ENCODE measurements around the gene DCAF8L2. TPM values are rescaled to one million over a fixed set of nuclear protein-coding genes. Genes with fewer than 3 reads are reported as not detected.

DCAF8L2 gene
- total and polyA plus RNA-seq, 2 donors = not detected

DNA sequence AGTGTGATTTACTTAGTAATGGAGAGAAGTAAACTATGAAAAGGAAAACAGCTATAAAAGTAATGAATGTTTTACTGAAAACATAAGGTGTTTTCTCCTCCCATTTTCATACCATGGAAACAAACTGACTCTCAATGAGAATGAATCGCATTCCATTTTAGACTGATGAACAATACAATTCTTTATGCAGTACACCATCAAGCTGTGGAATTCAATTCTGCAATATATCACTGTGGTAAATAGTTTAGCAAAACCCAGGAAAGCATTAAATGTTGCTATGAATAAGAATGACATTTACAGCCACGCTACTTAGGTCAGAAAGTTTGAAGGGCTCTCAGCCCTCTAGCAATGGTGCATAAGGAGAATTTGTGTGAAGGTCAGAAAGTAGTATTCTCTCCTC lies 7.4 kb downstream of the DCAF8L2 start:
- no peak for DNase-seq (ENCODE audit: low read depth in 6 of 9, low spot score in 9 of 9)
- no peak overlapping the region for H3K4me3 ChIP-seq (ENCODE audit: low read length in 2 of 2)
- H3K27ac ChIP-seq (ENCODE audit: low read depth in 1 of 2, low read length in 1 of 2) = no peak overlapping the region
- no peaks in the 10 kb centered on the region for H3K4me1 ChIP-seq (ENCODE audit: control insufficient read depth in 2 of 2, insufficient read depth in 2 of 2, low read length in 2 of 2)
- no peaks in the 10 kb centered on the region for H3K9me3 ChIP-seq (ENCODE audit: control insufficient read depth in 2 of 2, insufficient read depth in 1 of 2, low read length in 1 of 2)
- no peaks in the 10 kb centered on the region for H3K36me3 ChIP-seq (ENCODE audit: control insufficient read depth in 2 of 2, insufficient read depth in 2 of 2, low read length in 1 of 2)
- 74% methylated on average over 2 of the region's 2 CpGs for WGBS
- H3K27me3 ChIP-seq (ENCODE audit: control insufficient read depth in 2 of 2, insufficient read depth in 1 of 2, low read length in 1 of 2) = no peaks in the 10 kb centered on the region

- Histone ChIP-seq H3K36me3 (ENCODE audit: control insufficient read depth in 2 of 2, insufficient read depth in 2 of 2, low read length in 1 of 2) (no peaks in the 10 kb centered on the region), H3K27ac (ENCODE audit: low read depth in 1 of 2, low read length in 1 of 2) (no peak overlapping the region), H3K27me3 (ENCODE audit: control insufficient read depth in 2 of 2, insufficient read depth in 1 of 2, low read length in 1 of 2) (no peaks in the 10 kb centered on the region), H3K4me3 (ENCODE audit: low read length in 2 of 2) (no peak overlapping the region), H3K9me3 (ENCODE audit: control insufficient read depth in 2 of 2, insufficient read depth in 1 of 2, low read length in 1 of 2) (no peaks in the 10 kb centered on the region), H3K4me1 (ENCODE audit: control insufficient read depth in 2 of 2, insufficient read depth in 2 of 2, low read length in 2 of 2) (no peaks in the 10 kb centered on the region)
- 50% methylated on average over 9 of the region's 9 CpGs for WGBS
- DNase-seq (ENCODE audit: low read depth in 6 of 9, low spot score in 9 of 9) = no peak
Observed at GRCh38 chrX:27598312-27598711, 8.2 kb downstream of the DCAF8L2 start.

GRCh38 chrX:27599928-27600327 lies 9.8 kb downstream of the DCAF8L2 start:
- Histone ChIP-seq H3K4me3 (ENCODE audit: low read length in 2 of 2) (no peak overlapping the region), H3K27me3 (ENCODE audit: control insufficient read depth in 2 of 2, insufficient read depth in 1 of 2, low read length in 1 of 2) (no peaks in the 10 kb centered on the region), H3K4me1 (ENCODE audit: control insufficient read depth in 2 of 2, insufficient read depth in 2 of 2, low read length in 2 of 2) (no peaks in the 10 kb centered on the region), H3K9me3 (ENCODE audit: control insufficient read depth in 2 of 2, insufficient read depth in 1 of 2, low read length in 1 of 2) (no peaks in the 10 kb centered on the region), H3K36me3 (ENCODE audit: control insufficient read depth in 2 of 2, insufficient read depth in 2 of 2, low read length in 1 of 2) (no peaks in the 10 kb centered on the region), H3K27ac (ENCODE audit: low read depth in 1 of 2, low read length in 1 of 2) (no peak overlapping the region)
- DNase-seq (ENCODE audit: low read depth in 6 of 9, low spot score in 9 of 9) = no peak
- 84% methylated on average over 4 of the region's 4 CpGs for WGBS

- H3K4me1 ChIP-seq (ENCODE audit: control insufficient read depth in 2 of 2, insufficient read depth in 2 of 2, low read length in 2 of 2) = no peaks in the 10 kb centered on the region
- no peak overlapping the region for H3K4me3 ChIP-seq (ENCODE audit: low read length in 2 of 2)
- H3K27me3 ChIP-seq (ENCODE audit: control insufficient read depth in 2 of 2, insufficient read depth in 1 of 2, low read length in 1 of 2) = no peaks in the 10 kb centered on the region
- no peaks in the 10 kb centered on the region for H3K9me3 ChIP-seq (ENCODE audit: control insufficient read depth in 2 of 2, insufficient read depth in 1 of 2, low read length in 1 of 2)
- no peak for DNase-seq (ENCODE audit: low read depth in 6 of 9, low spot score in 9 of 9)
- H3K36me3 ChIP-seq (ENCODE audit: control insufficient read depth in 2 of 2, insufficient read depth in 2 of 2, low read length in 1 of 2) = no peaks in the 10 kb centered on the region
- no peak overlapping the region for H3K27ac ChIP-seq (ENCODE audit: low read depth in 1 of 2, low read length in 1 of 2)
- 89% methylated on average over 2 of the region's 2 CpGs for WGBS
Observed at GRCh38 chrX:27600686-27601085, 10.5 kb downstream of the DCAF8L2 start.

GRCh38 chrX:27608671-27609070 lies 18.5 kb downstream of the DCAF8L2 start:
- no peak for DNase-seq (ENCODE audit: low read depth in 6 of 9, low spot score in 9 of 9)
- Histone ChIP-seq H3K4me1 (ENCODE audit: control insufficient read depth in 2 of 2, insufficient read depth in 2 of 2, low read length in 2 of 2) (no peaks in the 10 kb centered on the region), H3K36me3 (ENCODE audit: control insufficient read depth in 2 of 2, insufficient read depth in 2 of 2, low read length in 1 of 2) (no peaks in the 10 kb centered on the region), H3K27me3 (ENCODE audit: control insufficient read depth in 2 of 2, insufficient read depth in 1 of 2, low read length in 1 of 2) (no peaks in the 10 kb centered on the region), H3K9me3 (ENCODE audit: control insufficient read depth in 2 of 2, insufficient read depth in 1 of 2, low read length in 1 of 2) (no peaks in the 10 kb centered on the region), H3K27ac (ENCODE audit: low read depth in 1 of 2, low read length in 1 of 2) (no peak overlapping the region), H3K4me3 (ENCODE audit: low read length in 2 of 2) (no peak overlapping the region)
- 83% methylated on average over 4 of the region's 4 CpGs for WGBS

GRCh38 chrX:27619459-27619858 lies 29.3 kb downstream of the DCAF8L2 start:
- 67% methylated on average over 1 of the region's 1 CpG for WGBS
- H3K27ac ChIP-seq (ENCODE audit: low read depth in 1 of 2, low read length in 1 of 2) = no peak overlapping the region
- no peaks in the 10 kb centered on the region for H3K27me3 ChIP-seq (ENCODE audit: control insufficient read depth in 2 of 2, insufficient read depth in 1 of 2, low read length in 1 of 2)
- no peaks in the 10 kb centered on the region for H3K36me3 ChIP-seq (ENCODE audit: control insufficient read depth in 2 of 2, insufficient read depth in 2 of 2, low read length in 1 of 2)
- no peak for DNase-seq (ENCODE audit: low read depth in 6 of 9, low spot score in 9 of 9)
- no peaks in the 10 kb centered on the region for H3K4me1 ChIP-seq (ENCODE audit: control insufficient read depth in 2 of 2, insufficient read depth in 2 of 2, low read length in 2 of 2)
- H3K4me3 ChIP-seq (ENCODE audit: low read length in 2 of 2) = no peak overlapping the region
- no peaks in the 10 kb centered on the region for H3K9me3 ChIP-seq (ENCODE audit: control insufficient read depth in 2 of 2, insufficient read depth in 1 of 2, low read length in 1 of 2)

- no peaks in the 10 kb centered on the region for H3K27me3 ChIP-seq (ENCODE audit: control insufficient read depth in 2 of 2, insufficient read depth in 1 of 2, low read length in 1 of 2)
- H3K27ac ChIP-seq (ENCODE audit: low read depth in 1 of 2, low read length in 1 of 2) = no peak overlapping the region
- H3K4me3 ChIP-seq (ENCODE audit: low read length in 2 of 2) = no peak overlapping the region
- H3K9me3 ChIP-seq (ENCODE audit: control insufficient read depth in 2 of 2, insufficient read depth in 1 of 2, low read length in 1 of 2) = no peaks in the 10 kb centered on the region
- no peaks in the 10 kb centered on the region for H3K36me3 ChIP-seq (ENCODE audit: control insufficient read depth in 2 of 2, insufficient read depth in 2 of 2, low read length in 1 of 2)
- 35% methylated on average over 2 of the region's 2 CpGs for WGBS
- DNase-seq (ENCODE audit: low read depth in 6 of 9, low spot score in 9 of 9) = no peak
- no peaks in the 10 kb centered on the region for H3K4me1 ChIP-seq (ENCODE audit: control insufficient read depth in 2 of 2, insufficient read depth in 2 of 2, low read length in 2 of 2)
Observed at GRCh38 chrX:27619975-27620374, 29.8 kb downstream of the DCAF8L2 start.

GRCh38 chrX:27622883-27623282 lies 32.7 kb downstream of the DCAF8L2 start:
- H3K27me3 ChIP-seq (ENCODE audit: control insufficient read depth in 2 of 2, insufficient read depth in 1 of 2, low read length in 1 of 2) = no peaks in the 10 kb centered on the region
- H3K9me3 ChIP-seq (ENCODE audit: control insufficient read depth in 2 of 2, insufficient read depth in 1 of 2, low read length in 1 of 2) = no peaks in the 10 kb centered on the region
- DNase-seq (ENCODE audit: low read depth in 6 of 9, low spot score in 9 of 9) = no peak
- no peaks in the 10 kb centered on the region for H3K36me3 ChIP-seq (ENCODE audit: control insufficient read depth in 2 of 2, insufficient read depth in 2 of 2, low read length in 1 of 2)
- no peaks in the 10 kb centered on the region for H3K4me1 ChIP-seq (ENCODE audit: control insufficient read depth in 2 of 2, insufficient read depth in 2 of 2, low read length in 2 of 2)
- no peak overlapping the region for H3K4me3 ChIP-seq (ENCODE audit: low read length in 2 of 2)
- no peak overlapping the region for H3K27ac ChIP-seq (ENCODE audit: low read depth in 1 of 2, low read length in 1 of 2)

GRCh38 chrX:27626066-27626465 lies 35.9 kb downstream of the DCAF8L2 start:
- WGBS = 84% methylated on average over 3 of the region's 3 CpGs
- H3K4me1 ChIP-seq (ENCODE audit: control insufficient read depth in 2 of 2, insufficient read depth in 2 of 2, low read length in 2 of 2) = no peaks in the 10 kb centered on the region
- H3K27ac ChIP-seq (ENCODE audit: low read depth in 1 of 2, low read length in 1 of 2) = no peak overlapping the region
- no peaks in the 10 kb centered on the region for H3K36me3 ChIP-seq (ENCODE audit: control insufficient read depth in 2 of 2, insufficient read depth in 2 of 2, low read length in 1 of 2)
- no peak overlapping the region for H3K4me3 ChIP-seq (ENCODE audit: low read length in 2 of 2)
- DNase-seq (ENCODE audit: low read depth in 6 of 9, low spot score in 9 of 9) = no peak
- H3K27me3 ChIP-seq (ENCODE audit: control insufficient read depth in 2 of 2, insufficient read depth in 1 of 2, low read length in 1 of 2) = no peaks in the 10 kb centered on the region
- no peaks in the 10 kb centered on the region for H3K9me3 ChIP-seq (ENCODE audit: control insufficient read depth in 2 of 2, insufficient read depth in 1 of 2, low read length in 1 of 2)

DNA sequence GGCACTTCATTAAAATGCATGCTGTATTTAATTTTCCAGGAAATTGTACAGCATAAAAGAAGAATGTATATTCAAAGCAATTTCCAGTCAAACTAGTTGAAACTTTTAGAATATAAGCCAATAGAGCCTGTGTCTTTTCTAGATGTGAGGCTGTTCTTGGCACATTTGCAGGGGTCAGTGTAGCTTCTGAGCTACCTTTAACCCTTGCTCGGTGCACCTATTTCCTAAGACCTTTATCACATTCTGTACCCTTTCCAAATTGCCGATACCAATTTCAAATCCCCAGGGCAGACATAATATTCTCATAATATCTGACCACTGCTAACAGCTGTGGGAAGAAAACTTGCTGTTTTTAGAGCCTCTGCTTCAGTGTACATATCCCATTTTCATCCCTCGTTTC lies 43.2 kb downstream of the DCAF8L2 start:
- no peaks in the 10 kb centered on the region for H3K9me3 ChIP-seq (ENCODE audit: control insufficient read depth in 2 of 2, insufficient read depth in 1 of 2, low read length in 1 of 2)
- 83% methylated on average over 3 of the region's 3 CpGs for WGBS
- H3K4me3 ChIP-seq (ENCODE audit: low read length in 2 of 2) = no peak overlapping the region
- H3K36me3 ChIP-seq (ENCODE audit: control insufficient read depth in 2 of 2, insufficient read depth in 2 of 2, low read length in 1 of 2) = no peaks in the 10 kb centered on the region
- H3K27me3 ChIP-seq (ENCODE audit: control insufficient read depth in 2 of 2, insufficient read depth in 1 of 2, low read length in 1 of 2) = no peaks in the 10 kb centered on the region
- H3K27ac ChIP-seq (ENCODE audit: low read depth in 1 of 2, low read length in 1 of 2) = no peak overlapping the region
- no peaks in the 10 kb centered on the region for H3K4me1 ChIP-seq (ENCODE audit: control insufficient read depth in 2 of 2, insufficient read depth in 2 of 2, low read length in 2 of 2)
- no peak for DNase-seq (ENCODE audit: low read depth in 6 of 9, low spot score in 9 of 9)
